Gastroesophageal sphincter (tissue), 3 donors: ENCODE data around the gene FKRP.

Experiments used
- POLR2A ChIP-seq, 2 donors: fragments of 450-650 bp; IDR thresholded peaks; one replicate each; pipeline ENCODE4 v1.6.1; 2017; ENCODE audit warnings: antibody characterized with exemption in 2 of 2, mild to moderate bottlenecking in 2 of 2, moderate library complexity in 1 of 2
- TF ChIP-seq, protein P1 (sequence below), 4 experiments: fragments of 200-600 bp in 2 of 4; fragments of 450-650 bp in 2 of 4; sonication (generic) in 1 of 4; IDR thresholded peaks; one replicate each; pipeline ENCODE4 v1.5.1; 2017 to 2019; ENCODE audit warnings: antibody characterized with exemption in 4 of 4, mild to moderate bottlenecking in 2 of 4, moderate library complexity in 2 of 4

DNA sequence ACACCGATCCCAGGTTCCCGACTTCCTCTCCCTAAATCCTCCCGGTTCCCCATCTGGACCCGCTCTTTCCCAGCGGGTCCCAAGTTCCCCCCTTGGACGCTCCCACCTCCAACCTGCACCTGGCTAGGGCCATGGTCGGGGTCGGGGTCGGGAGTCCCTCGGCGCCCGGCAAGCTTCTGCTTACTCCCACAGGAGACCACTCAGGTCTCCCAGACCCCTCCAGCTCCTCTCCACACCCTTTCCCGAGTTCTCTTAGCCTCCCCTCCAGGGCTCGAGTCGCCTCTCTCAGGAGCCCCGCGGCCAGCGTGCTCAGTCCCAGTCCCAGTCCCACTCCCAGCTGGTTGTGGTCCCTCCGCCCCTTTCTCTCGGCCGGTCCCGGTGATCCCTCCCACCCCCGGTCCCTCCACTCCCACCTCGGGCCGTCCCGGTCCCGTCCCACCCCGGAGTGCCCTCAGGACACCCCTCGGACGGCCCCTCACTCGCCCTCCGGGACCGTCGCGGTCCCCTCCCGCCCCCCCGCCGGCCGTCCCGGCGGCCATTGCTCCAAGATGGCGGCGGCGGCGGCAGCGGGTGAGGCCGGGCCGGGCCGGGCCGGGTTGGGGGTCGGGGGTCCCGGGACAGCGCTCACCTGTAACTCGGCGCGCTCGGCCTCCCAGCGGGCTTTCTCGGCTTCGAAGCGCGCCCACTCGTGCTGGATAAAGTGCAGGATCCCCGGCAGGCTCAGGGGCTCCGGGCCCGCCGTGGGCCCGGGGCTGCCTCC lies at the start of gene FKRP:
- TF ChIP-seq, protein P1, sequence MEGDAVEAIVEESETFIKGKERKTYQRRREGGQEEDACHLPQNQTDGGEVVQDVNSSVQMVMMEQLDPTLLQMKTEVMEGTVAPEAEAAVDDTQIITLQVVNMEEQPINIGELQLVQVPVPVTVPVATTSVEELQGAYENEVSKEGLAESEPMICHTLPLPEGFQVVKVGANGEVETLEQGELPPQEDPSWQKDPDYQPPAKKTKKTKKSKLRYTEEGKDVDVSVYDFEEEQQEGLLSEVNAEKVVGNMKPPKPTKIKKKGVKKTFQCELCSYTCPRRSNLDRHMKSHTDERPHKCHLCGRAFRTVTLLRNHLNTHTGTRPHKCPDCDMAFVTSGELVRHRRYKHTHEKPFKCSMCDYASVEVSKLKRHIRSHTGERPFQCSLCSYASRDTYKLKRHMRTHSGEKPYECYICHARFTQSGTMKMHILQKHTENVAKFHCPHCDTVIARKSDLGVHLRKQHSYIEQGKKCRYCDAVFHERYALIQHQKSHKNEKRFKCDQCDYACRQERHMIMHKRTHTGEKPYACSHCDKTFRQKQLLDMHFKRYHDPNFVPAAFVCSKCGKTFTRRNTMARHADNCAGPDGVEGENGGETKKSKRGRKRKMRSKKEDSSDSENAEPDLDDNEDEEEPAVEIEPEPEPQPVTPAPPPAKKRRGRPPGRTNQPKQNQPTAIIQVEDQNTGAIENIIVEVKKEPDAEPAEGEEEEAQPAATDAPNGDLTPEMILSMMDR (IDR thresholded peaks at IDR 0.05) = no peak
- TF ChIP-seq POLR2A (IDR thresholded peaks at IDR 0.05) = no peak
